Small intestine (tissue), 7 donors: Measurements from ENCODE around the gene BABAM1. TPM values are rescaled to one million over a fixed set of nuclear protein-coding genes. Genes with fewer than 3 reads are reported as not detected.
"Not testable (repeated sequence)": the region's sequence is repeated elsewhere in the genome, so short reads cannot be mapped to it uniquely, and the experiment has no call there.

Experiments used
- DNase-seq, 2 donors: peaks; one replicate each; pipeline versions ENCODE4 v3.0.0 to v3.0.0-alpha.2; 2013
- FAIRE-seq: peaks from 2 replicates; lab custom pipeline; 2012; peaks lifted over from hg19 to GRCh38; lab: Jason Lieb, UNC
- H3K27ac ChIP-seq, 3 donors: one replicate each; pipeline ENCODE4 v1.5.1; 2013; ENCODE audit warnings: low read length in 2 of 3, mild to moderate bottlenecking in 2 of 3, control low read depth in 1 of 3, inconsistent platforms in 1 of 3, low read depth in 1 of 3, moderate library complexity in 1 of 3
- H3K27me3 ChIP-seq, 3 donors: one replicate each; pipeline ENCODE4 v1.6.1; 2013; ENCODE audit warnings: low read length in 3 of 3, inconsistent platforms in 1 of 3; ENCODE audit not compliant: control insufficient read depth in 3 of 3, insufficient read depth in 3 of 3
- H3K36me3 ChIP-seq, 3 donors: one replicate each; pipeline ENCODE4 v1.6.1; 2013; ENCODE audit warnings: low read length in 3 of 3, inconsistent platforms in 1 of 3, low read depth in 1 of 3, mild to moderate bottlenecking in 1 of 3, moderate library complexity in 1 of 3; ENCODE audit not compliant: control insufficient read depth in 3 of 3, insufficient read depth in 2 of 3
- H3K4me1 ChIP-seq, 3 donors: one replicate each; pipeline ENCODE4 v1.6.1; 2013; ENCODE audit warnings: low read length in 2 of 3, inconsistent platforms in 1 of 3, low read depth in 1 of 3, mild to moderate bottlenecking in 1 of 3, moderate library complexity in 1 of 3; ENCODE audit not compliant: control insufficient read depth in 3 of 3, insufficient read depth in 2 of 3
- H3K4me3 ChIP-seq, 3 donors: one replicate each; pipeline ENCODE4 v1.5.1; 2013; ENCODE audit warnings: low read length in 3 of 3, control low read depth in 1 of 3, inconsistent platforms in 1 of 3, low read depth in 1 of 3, mild to moderate bottlenecking in 1 of 3, moderate library complexity in 1 of 3
- H3K9me3 ChIP-seq, 2 donors: one replicate each; pipeline ENCODE4 v1.6.1; 2013; ENCODE audit warnings: low read depth in 1 of 2, low read length in 1 of 2; ENCODE audit not compliant: control insufficient read depth in 2 of 2, insufficient read depth in 1 of 2
- WGBS, 3 donors: extraction: QIAGEN DNeasy Blood & Tissue Kit; methylation state at CpG; one replicate each; pipeline ENCODE4 v1.1.7; 2013; 5-methylcytosine and 5-hydroxymethylcytosine counted together
- polyA plus RNA-seq, 4 donors: library from polyadenylated mRNA; stranded (reverse) in 3 of 4; unstranded in 1 of 4; fragments of 200-250 nt in 3 of 4; fragments of 120-200 nt in 1 of 4; gene quantifications; one replicate each; pipeline versions ENCODE4 v1.2.1 to v1.2.3, GENCODE V29; 2013
- donor health status: healthy with polysubstance abuse.
- donor health status: control.
- donor health status: control.
- donor health status: Bipolar disorder and iron deficiency.
- donor health status: healthy.

BABAM1 gene
- polyA plus RNA-seq, 4 donors = 68.9 to 82.7 (median 75.3) TPM

- not testable (repeated sequence) for H3K27me3 ChIP-seq, H3K9me3 ChIP-seq, DNase-seq, FAIRE-seq, H3K27ac ChIP-seq, H3K4me1 ChIP-seq, H3K4me3 ChIP-seq
- WGBS, 3 donors = 98 to 100% (median 100%) methylated on average over 3 of the region's 3 CpGs
- H3K36me3 ChIP-seq = peaks cover 7 to 79% (median 7%) of the 10 kb centered on the region in 3 donors
Measured at GRCh38 chr19:17274892-17275291, 7.6 kb downstream of the BABAM1 start.

- Histone ChIP-seq H3K27me3 (no peaks in the 10 kb centered on the region), H3K4me1 (no peaks in the 10 kb centered on the region), H3K4me3 (no peak overlapping the region), H3K27ac (no peak overlapping the region), H3K36me3 (peaks cover 5 to 79% (median 7%) of the 10 kb centered on the region in 3 donors), H3K9me3 (no peaks in the 10 kb centered on the region)
- DNase-seq (no peak), FAIRE-seq (no peak)
- 93 to 94% (median 93%) methylated on average over 19 of the region's 19 CpGs for WGBS, 3 donors
Measured at GRCh38 chr19:17275441-17276175, 8.4 kb downstream of the BABAM1 start.

GRCh38 chr19:17279436-17279835 is 12.2 kb downstream of the BABAM1 start:
- no peaks in the 10 kb centered on the region for H3K9me3 ChIP-seq

DNA sequence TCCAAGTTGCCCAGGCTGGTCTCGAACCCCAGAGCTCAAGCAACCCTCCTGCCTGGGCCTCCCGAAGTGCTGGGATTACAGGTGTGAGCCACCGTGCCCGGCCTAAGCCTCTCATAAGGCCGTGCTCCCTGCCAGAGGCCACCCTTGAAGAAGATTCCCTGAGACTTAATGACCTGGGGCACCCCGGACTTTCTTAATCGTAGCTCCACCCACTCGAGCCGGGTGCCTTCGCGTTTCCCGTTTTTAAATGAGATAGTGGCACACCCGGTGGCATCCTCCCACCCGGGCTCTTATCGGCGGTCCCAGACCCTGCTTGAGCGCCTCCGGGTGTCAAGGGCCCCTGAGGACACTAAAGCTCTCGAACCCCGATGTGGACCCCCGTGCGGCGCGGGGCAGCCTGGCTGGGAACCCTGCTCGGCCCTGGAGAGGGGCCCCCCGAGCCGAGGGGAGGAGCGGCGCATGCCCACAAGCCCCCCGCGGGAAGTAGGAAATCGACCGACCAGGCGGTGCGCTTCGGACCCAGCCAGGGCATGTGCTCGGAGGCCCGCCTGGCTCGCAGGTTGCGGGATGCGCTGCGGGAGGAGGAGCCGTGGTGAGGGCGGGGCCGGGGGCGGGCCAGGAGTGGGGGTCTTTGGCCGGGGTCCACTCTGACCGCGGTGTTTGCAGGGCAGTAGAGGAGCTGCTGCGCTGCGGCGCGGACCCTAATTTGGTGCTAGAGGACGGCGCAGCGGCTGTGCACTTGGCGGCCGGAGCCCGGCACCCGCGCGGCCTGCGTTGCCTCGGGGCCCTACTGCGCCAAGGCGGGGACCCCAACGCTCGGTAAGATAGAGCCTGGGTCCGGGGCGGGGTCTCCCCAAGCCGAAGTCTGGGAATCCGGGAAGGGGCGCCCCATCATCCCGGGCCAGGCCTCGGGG is 14.4 kb downstream of the BABAM1 start, which contains the start of gene ANKLE1:
Gene ANKLE1 (plus strand): TSS at position 511 of the 914 bp plus-strand sequence. CDS start 20 bp downstream, at position 531.
- WGBS, 3 donors = 5 to 7% (median 6%) methylated on average over 55 to 75 of the region's 75 CpGs
- no peaks in the 10 kb centered on the region for H3K9me3 ChIP-seq
- no peak within 1 kb of the TSS for H3K27ac ChIP-seq
- H3K4me1 ChIP-seq = peaks cover 2 to 16% (median 2%) of the 10 kb centered on the region in 3 donors
- H3K36me3 ChIP-seq = peaks cover 2 to 25% (median 2%) of the 10 kb centered on the region in 3 donors
- peak within 1 kb of the TSS; percentile 2 to 40 (median 29) for H3K4me3 ChIP-seq
- peaks cover 0 to 14% (median 3%) of the 10 kb centered on the region in 3 donors for H3K27me3 ChIP-seq
- peak in 1 of 2 donors; percentile 48 for DNase-seq
- no peak for FAIRE-seq

More at GRCh38 chr19:17279436-17279835, 12.2 kb downstream of the BABAM1 start:
- 65 to 96% (median 71%) methylated on average over 3 of the region's 3 CpGs for WGBS, 3 donors
- DNase-seq (no peak), FAIRE-seq (no peak)
- peaks cover 2 to 12% (median 2%) of the 10 kb centered on the region in 3 donors for H3K4me1 ChIP-seq
- H3K36me3 ChIP-seq = peaks cover 5 to 47% (median 7%) of the 10 kb centered on the region in 3 donors
- peaks cover 0 to 14% (median 3%) of the 10 kb centered on the region in 3 donors for H3K27me3 ChIP-seq
- H3K4me3 ChIP-seq = no peak overlapping the region
- H3K27ac ChIP-seq = no peak overlapping the region

- FAIRE-seq = no peak
- Histone ChIP-seq H3K4me3 (peak overlapping the region in 1 of 3 donors; percentile 40), H3K27ac (no peak overlapping the region), H3K9me3 (no peaks in the 10 kb centered on the region), H3K27me3 (peaks cover 0 to 14% (median 3%) of the 10 kb centered on the region in 3 donors), H3K4me1 (peaks cover 2 to 17% (median 2%) of the 10 kb centered on the region in 3 donors), H3K36me3 (peaks cover 0 to 17% (median 0%) of the 10 kb centered on the region in 3 donors)
- DNase-seq = peak; percentile 79 to 89
- WGBS, 3 donors = 3 to 4% (median 3%) methylated on average over 30 to 45 of the region's 45 CpGs
Measured at GRCh38 chr19:17282488-17283125, 15.4 kb downstream of the BABAM1 start.

DNA sequence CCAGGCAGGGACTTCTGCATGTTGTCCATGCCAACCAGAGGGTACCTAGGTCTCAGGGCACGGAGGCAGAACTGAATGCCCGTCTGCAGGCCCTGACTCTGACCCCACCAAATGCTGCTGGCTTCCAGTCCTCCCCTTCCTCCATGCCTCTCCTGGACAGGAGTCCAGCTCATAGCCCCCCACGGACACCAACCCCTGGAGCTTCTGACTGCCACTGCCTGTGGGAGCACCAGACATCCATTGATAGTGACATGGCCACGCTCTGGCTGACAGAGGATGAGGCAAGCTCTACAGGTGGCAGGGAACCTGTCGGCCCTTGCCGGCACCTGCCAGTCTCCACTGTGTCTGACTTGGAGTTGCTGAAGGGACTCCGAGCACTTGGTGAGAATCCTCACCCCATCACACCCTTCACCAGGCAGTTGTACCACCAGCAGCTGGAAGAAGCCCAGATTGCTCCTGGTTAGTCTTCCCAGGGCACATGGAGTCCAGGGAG is 16.3 kb downstream of the BABAM1 start:
- 82 to 91% (median 86%) methylated on average over 7 of the region's 7 CpGs for WGBS, 3 donors
- no peak overlapping the region for H3K4me3 ChIP-seq
- no peak overlapping the region for H3K27ac ChIP-seq
- no peaks in the 10 kb centered on the region for H3K9me3 ChIP-seq
- peaks cover 0 to 14% (median 0%) of the 10 kb centered on the region in 3 donors for H3K36me3 ChIP-seq
- peaks cover 2 to 17% (median 2%) of the 10 kb centered on the region in 3 donors for H3K4me1 ChIP-seq
- peaks cover 0 to 14% (median 3%) of the 10 kb centered on the region in 3 donors for H3K27me3 ChIP-seq
- DNase-seq (no peak), FAIRE-seq (no peak)

DNA sequence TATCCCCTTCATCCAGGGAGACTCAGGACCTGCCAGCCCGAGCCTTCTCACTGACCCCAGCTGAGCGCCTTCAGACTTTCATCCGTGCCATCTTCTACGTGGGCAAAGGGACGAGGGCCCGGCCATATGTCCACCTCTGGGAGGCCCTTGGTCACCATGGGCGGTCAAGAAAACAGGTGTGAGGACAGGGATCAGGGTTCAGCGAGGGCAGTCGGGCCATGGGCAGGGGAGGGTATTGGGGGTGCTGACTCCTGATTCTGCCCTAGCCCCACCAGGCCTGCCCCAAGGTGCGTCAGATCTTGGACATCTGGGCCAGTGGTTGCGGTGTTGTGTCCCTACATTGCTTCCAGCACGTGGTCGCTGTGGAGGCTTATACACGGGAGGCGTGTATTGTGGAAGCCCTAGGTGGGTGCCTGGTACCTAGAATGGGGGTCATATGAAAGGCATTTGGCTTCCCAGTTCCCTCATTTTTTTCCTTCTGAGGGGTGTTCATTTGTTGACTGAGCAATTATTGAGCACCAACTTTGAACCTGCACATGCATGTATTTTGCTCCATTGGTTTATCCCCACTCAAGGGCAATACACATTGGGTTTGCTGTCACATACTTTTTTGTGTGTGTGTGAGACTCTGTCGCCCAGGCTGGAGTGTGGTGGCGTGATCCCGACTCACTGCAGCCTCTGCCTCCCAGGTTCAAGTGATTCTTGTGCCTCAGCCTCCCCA is 18.3 kb downstream of the BABAM1 start:
- Histone ChIP-seq H3K27ac (no peak overlapping the region), H3K36me3 (no peaks in the 10 kb centered on the region), H3K9me3 (no peaks in the 10 kb centered on the region), H3K4me1 (peaks cover 2 to 17% (median 2%) of the 10 kb centered on the region in 3 donors), H3K27me3 (peaks cover 0 to 14% (median 3%) of the 10 kb centered on the region in 3 donors), H3K4me3 (no peak overlapping the region)
- FAIRE-seq (no peak), DNase-seq (no peak)
- WGBS, 3 donors = 88 to 90% (median 89%) methylated on average over 18 of the region's 18 CpGs
